ENCODE results near the gene RAB3C.

The RAB3C gene

DNA sequence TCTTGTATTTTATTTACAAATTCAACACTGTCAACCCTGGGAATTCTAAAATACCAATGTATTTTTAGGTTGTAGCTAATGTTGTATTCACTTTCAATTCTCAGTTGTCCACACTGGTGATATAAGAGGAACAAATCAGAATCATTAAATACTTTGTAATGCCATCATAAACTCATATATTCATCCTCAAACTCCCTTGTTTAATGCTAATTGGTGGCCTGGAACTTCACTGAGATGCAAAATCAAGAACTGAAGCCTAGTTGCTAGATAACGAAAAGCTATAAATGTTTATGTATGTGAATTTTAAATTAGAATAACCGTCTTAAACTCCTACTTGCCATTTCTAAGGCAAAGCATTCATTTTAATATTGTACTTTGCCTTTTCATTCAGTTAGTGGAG lies 274.7 kb downstream of the RAB3C start:
- in situ Hi-C loops (cut with MboI; ENCODE audit: low sequenced_read_pairs): no loop called here

GRCh38 chr5:58860680-58861079 lies 277.8 kb downstream of the RAB3C start:
- in situ Hi-C loops (cut with MboI; ENCODE audit: low sequenced_read_pairs): no loop called here

GRCh38 chr5:58868931-58869330 lies 286.1 kb downstream of the RAB3C start:
- in situ Hi-C loops (cut with MboI; ENCODE audit: low sequenced_read_pairs): no loop called here

- in situ Hi-C loops (cut with MboI; ENCODE audit: low sequenced_read_pairs): no loop called here
Measured at GRCh38 chr5:58871648-58872242, 288.9 kb downstream of the RAB3C start.

DNA sequence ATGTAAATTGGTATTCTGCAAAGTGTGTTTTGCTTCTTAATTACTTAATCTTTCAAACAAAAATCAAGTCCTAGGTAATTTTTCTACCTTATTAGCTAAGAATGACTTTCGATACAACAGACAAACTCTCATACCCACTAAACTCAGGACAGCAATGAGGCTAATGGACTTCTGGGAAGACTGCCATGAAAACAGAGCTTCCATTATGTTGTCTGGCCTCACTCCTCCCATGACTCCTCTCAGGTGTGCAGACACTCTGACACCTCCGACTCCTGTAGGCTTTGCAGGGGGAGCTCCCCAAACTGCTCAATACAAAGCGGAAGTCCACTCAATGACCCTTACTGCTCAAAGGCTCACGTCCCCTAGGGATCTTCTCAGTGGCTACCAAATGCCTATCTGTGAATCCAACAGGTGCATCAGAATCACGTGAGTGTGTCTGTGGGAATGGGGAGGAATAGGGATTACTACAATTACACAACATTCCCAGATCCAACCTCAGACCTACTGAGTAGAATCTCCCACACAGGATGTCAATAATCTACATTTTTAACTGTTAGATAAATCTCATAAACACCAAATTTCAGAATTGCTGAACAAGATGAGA lies 289.9 kb downstream of the RAB3C start:
- in situ Hi-C loops (cut with MboI; ENCODE audit: low sequenced_read_pairs): no loop called here

DNA sequence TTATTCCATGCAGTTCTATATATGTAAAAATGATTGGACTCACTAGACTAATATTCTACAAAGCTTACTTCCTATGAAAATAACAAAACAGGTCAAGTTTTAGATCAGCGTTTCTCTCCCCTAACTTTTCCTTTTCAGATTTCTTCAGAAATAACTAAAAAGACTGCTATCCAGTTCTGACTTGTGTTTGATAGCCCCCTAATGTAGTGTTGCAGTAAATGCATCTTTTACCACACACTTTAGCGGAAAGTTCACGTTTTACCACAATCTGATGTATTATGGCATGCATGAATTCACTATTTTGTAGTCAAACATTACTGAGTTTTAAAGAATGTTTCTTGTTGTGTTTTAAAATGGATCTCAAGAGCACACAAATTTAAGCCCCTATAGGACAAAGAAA lies 292.7 kb downstream of the RAB3C start:
- in situ Hi-C loops (cut with MboI; ENCODE audit: low sequenced_read_pairs): loop anchor here (25.0 kb wide), 1 partner anchor 512 kb away; no protein-coding TSS in a partner anchor

- in situ Hi-C loops (cut with MboI; ENCODE audit: low sequenced_read_pairs): loop anchor here (25.0 kb wide), 1 partner anchor 502 kb away; no protein-coding TSS in a partner anchor
Measured at GRCh38 chr5:58885260-58885659, 302.4 kb downstream of the RAB3C start.

DNA sequence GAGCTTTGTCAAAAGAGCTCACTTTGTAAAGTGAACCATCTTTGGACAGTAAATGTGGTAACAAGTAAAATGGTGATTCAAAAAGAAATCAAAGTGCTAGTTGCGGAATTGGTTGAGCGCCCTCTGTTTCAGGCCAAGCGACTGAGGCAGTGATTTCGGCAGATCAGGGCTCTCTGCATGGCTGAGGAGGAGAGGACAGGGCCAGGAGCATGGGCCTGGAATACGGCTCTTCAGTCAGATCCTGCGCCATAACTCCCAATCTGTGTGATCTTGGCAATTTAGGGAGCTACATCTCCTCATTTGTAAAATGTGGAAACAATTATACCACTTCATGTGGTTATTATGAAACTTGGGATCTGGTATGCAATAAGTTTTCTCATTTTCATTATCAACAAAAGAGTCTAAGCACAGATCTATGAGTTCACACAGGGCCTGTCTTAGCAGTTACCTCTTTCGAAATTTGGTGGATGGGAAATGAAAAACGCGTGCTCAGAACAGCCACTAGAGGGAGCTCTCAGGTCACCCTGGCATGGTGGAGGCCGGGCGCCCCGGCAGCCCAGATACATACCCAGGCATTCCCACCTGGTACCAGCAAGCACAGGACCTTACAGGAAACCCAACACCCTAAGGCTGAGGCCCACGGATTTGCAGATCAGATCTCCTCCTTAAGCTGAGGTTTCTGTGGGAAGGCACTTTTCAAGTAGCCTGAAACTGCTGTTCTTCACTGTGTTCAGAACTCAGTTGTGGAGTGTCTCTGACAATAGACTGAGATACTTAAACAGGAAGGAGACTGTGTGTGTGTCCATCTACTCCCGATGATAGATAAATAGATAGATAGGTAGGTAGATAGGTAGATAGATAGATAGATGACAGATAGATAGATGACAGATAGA lies 303.7 kb downstream of the RAB3C start:
- in situ Hi-C loops (cut with MboI; ENCODE audit: low sequenced_read_pairs): loop anchor here (25.0 kb wide), 1 partner anchor 501 kb away; no protein-coding TSS in a partner anchor

GRCh38 chr5:58887311-58887710 lies 304.4 kb downstream of the RAB3C start:
- in situ Hi-C loops (cut with MboI; ENCODE audit: low sequenced_read_pairs): loop anchor here (25.0 kb wide), 1 partner anchor 500 kb away; no protein-coding TSS in a partner anchor

- in situ Hi-C loops (cut with MboI; ENCODE audit: low sequenced_read_pairs): loop anchor here (25.0 kb wide), 1 partner anchor 499 kb away; no protein-coding TSS in a partner anchor
Measured at GRCh38 chr5:58887721-58888409, 305.0 kb downstream of the RAB3C start.

- in situ Hi-C loops (cut with MboI; ENCODE audit: low sequenced_read_pairs): loop anchor here (10.0 to 25.0 kb wide), 2 partner anchors 285 to 497 kb away; no protein-coding TSS in a partner anchor
Measured at GRCh38 chr5:58890265-58890664, 307.4 kb downstream of the RAB3C start.

GRCh38 chr5:58890701-58891085 lies 307.8 kb downstream of the RAB3C start:
- in situ Hi-C loops (cut with MboI; ENCODE audit: low sequenced_read_pairs): loop anchor here (10.0 to 25.0 kb wide), 2 partner anchors 284 to 497 kb away; no protein-coding TSS in a partner anchor

- in situ Hi-C loops (cut with MboI; ENCODE audit: low sequenced_read_pairs): loop anchor here (10.0 to 25.0 kb wide), 2 partner anchors 283 to 496 kb away; no protein-coding TSS in a partner anchor
Measured at GRCh38 chr5:58891086-58891970, 308.5 kb downstream of the RAB3C start.

- in situ Hi-C loops (cut with MboI; ENCODE audit: low sequenced_read_pairs): loop anchor here (10.0 to 25.0 kb wide), 2 partner anchors 283 to 495 kb away; no protein-coding TSS in a partner anchor
Measured at GRCh38 chr5:58891971-58892343, 309.1 kb downstream of the RAB3C start.

DNA sequence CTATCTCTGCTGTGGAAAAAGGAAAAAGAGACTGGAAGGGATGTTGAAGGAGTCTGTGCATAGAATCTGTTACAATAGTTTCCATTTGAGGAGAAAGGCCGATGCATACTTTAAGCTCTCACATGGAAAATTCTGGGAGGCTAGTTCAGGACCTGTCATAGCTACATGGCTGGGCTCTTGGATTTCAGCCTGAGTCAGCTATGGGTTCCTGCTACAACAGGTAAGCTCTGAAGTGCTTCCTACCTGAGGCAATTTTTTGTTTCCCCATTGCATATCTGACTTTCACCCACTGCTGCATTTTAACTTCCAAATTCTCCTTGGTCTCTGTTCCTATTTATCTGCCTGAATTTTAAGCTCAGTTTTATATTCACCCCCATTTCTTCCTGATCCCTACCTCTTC lies 310.7 kb downstream of the RAB3C start:
- in situ Hi-C loops (cut with MboI; ENCODE audit: low sequenced_read_pairs): loop anchor here (10.0 to 25.0 kb wide), 2 partner anchors 281 to 494 kb away; no protein-coding TSS in a partner anchor

- in situ Hi-C loops (cut with MboI; ENCODE audit: low sequenced_read_pairs): loop anchor here (10.0 to 25.0 kb wide), 2 partner anchors 277 to 489 kb away; no protein-coding TSS in a partner anchor
Measured at GRCh38 chr5:58898006-58898405, 315.1 kb downstream of the RAB3C start.

- in situ Hi-C loops (cut with MboI; ENCODE audit: low sequenced_read_pairs): loop anchor here (10.0 to 25.0 kb wide), 2 partner anchors 276 to 489 kb away; no protein-coding TSS in a partner anchor
Measured at GRCh38 chr5:58898538-58898937, 315.7 kb downstream of the RAB3C start.

- in situ Hi-C loops (cut with MboI; ENCODE audit: low sequenced_read_pairs): no loop called here
Measured at GRCh38 chr5:58901271-58901670, 318.4 kb downstream of the RAB3C start.

- in situ Hi-C loops (cut with MboI; ENCODE audit: low sequenced_read_pairs): no loop called here
Measured at GRCh38 chr5:58902305-58902704, 319.4 kb downstream of the RAB3C start.

Measured in HL-60/S4 (cell line).